Cardiac muscle cell (in vitro differentiated cells and primary cell): ENCODE measurements around the gene CD8A. TPM values are rescaled to one million over a fixed set of nuclear protein-coding genes. Genes with fewer than 3 reads are reported as not detected.

Source experiments
- DNase-seq, 2 donors: peaks; one replicate each; pipeline versions ENCODE4 v3.0.0 to v3.0.0-alpha.2; 2010 to 2017; ENCODE audit warnings: low read depth in 1 of 2, low spot score in 1 of 2
- H3K27ac ChIP-seq: fragments of 200-600 bp; sonication (generic); 2 replicates; pipeline ENCODE4 v1.5.1; 2016
- H3K27me3 ChIP-seq: fragments of 200-600 bp; sonication (generic); 2 replicates; pipeline ENCODE4 v1.6.0; 2016; ENCODE audit warnings: control low read depth
- H3K36me3 ChIP-seq: fragments of 200-600 bp; sonication (generic); 2 replicates; pipeline ENCODE4 v1.5.1; 2016; ENCODE audit warnings: control low read depth
- H3K4me1 ChIP-seq: fragments of 200-600 bp; sonication (generic); 2 replicates; pipeline ENCODE4 v1.8.1; 2017; ENCODE audit warnings: low read depth, mild to moderate bottlenecking, mixed run types
- H3K4me3 ChIP-seq: fragments of 200-600 bp; sonication (generic); 2 replicates; pipeline ENCODE4 v1.5.1; 2016; ENCODE audit warnings: mild to moderate bottlenecking
- H3K9me3 ChIP-seq: fragments of 200-600 bp; sonication (generic); 2 replicates; pipeline ENCODE4 v1.5.1; 2017; ENCODE audit warnings: low read depth, mild to moderate bottlenecking, control low read depth
- polyA plus RNA-seq: library from polyadenylated mRNA; unstranded; fragments of >200 nt; fragmentation: Nextera tagmentation; extraction: Ambion mirVana; gene quantifications from 2 replicates; pipeline ENCODE4 v1.2.1, GENCODE V29; 2016
- total RNA-seq: library from RNA; depleted of rRNA; stranded (reverse); fragments of >200 nt; gene quantifications from 2 replicates; pipeline ENCODE4 v1.2.3, GENCODE V29; 2016
- TF ChIP-seq, protein P1 (sequence below): IDR thresholded peaks from 2 replicates; pipeline ENCODE4 v1.5.1; 2012; ENCODE audit warnings: low read depth, mild to moderate bottlenecking, low read length

Gene CD8A
- total and polyA plus RNA-seq, 2 experiments from 2014 or later = not detected

- TF ChIP-seq, protein P1, sequence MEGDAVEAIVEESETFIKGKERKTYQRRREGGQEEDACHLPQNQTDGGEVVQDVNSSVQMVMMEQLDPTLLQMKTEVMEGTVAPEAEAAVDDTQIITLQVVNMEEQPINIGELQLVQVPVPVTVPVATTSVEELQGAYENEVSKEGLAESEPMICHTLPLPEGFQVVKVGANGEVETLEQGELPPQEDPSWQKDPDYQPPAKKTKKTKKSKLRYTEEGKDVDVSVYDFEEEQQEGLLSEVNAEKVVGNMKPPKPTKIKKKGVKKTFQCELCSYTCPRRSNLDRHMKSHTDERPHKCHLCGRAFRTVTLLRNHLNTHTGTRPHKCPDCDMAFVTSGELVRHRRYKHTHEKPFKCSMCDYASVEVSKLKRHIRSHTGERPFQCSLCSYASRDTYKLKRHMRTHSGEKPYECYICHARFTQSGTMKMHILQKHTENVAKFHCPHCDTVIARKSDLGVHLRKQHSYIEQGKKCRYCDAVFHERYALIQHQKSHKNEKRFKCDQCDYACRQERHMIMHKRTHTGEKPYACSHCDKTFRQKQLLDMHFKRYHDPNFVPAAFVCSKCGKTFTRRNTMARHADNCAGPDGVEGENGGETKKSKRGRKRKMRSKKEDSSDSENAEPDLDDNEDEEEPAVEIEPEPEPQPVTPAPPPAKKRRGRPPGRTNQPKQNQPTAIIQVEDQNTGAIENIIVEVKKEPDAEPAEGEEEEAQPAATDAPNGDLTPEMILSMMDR = no peak
- Histone ChIP-seq H3K36me3 (no peaks in the 10 kb centered on the region), H3K9me3 (no peaks in the 10 kb centered on the region), H3K4me3 (no peak overlapping the region), H3K27me3 (no peaks in the 10 kb centered on the region), H3K27ac (no peak overlapping the region), H3K4me1 (no peaks in the 10 kb centered on the region)
- DNase-seq = no peak
Measured at GRCh38 chr2:86832334-86833096, 41.8 kb upstream of the CD8A start.

- no peaks in the 10 kb centered on the region for H3K9me3 ChIP-seq
- TF ChIP-seq, protein P1 = no peak
- no peaks in the 10 kb centered on the region for H3K36me3 ChIP-seq
- DNase-seq = no peak
- H3K27me3 ChIP-seq = no peaks in the 10 kb centered on the region
- H3K27ac ChIP-seq = no peak overlapping the region
- no peak overlapping the region for H3K4me3 ChIP-seq
- no peaks in the 10 kb centered on the region for H3K4me1 ChIP-seq
Measured at GRCh38 chr2:86831537-86831936, 40.8 kb upstream of the CD8A start.

DNA sequence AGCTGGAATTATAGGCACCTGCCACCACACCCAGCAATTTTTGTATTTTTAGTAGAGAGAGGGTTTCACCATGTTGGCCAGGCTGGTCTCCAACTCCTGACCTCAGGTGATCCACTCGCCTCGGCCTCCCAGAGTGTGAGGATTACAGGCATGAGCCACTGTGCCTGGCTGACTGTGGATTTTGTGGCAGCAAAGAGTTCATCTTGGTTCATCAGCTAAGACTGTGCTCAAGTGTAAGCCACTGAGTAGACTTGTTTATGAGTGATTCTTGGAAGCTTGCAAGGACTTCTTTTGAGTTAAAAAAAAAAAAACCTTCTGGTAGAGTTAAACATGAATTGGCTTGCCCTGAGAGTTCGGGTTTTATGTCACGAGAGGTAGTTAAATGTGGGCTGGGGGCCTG is 36.2 kb upstream of the CD8A start:
- H3K27me3 ChIP-seq = no peaks in the 10 kb centered on the region
- no peak overlapping the region for H3K27ac ChIP-seq
- TF ChIP-seq, protein P1 = no peak
- no peaks in the 10 kb centered on the region for H3K36me3 ChIP-seq
- H3K4me1 ChIP-seq = no peaks in the 10 kb centered on the region
- peaks cover 4% of the 10 kb centered on the region for H3K9me3 ChIP-seq
- H3K4me3 ChIP-seq = no peak overlapping the region
- no peak for DNase-seq

- Histone ChIP-seq H3K36me3 (no peaks in the 10 kb centered on the region), H3K27me3 (no peaks in the 10 kb centered on the region), H3K9me3 (peaks cover 4% of the 10 kb centered on the region), H3K4me3 (no peak overlapping the region), H3K4me1 (no peaks in the 10 kb centered on the region), H3K27ac (no peak overlapping the region)
- TF ChIP-seq, protein P1 = no peak
- DNase-seq = no peak
Measured at GRCh38 chr2:86825693-86826381, 35.1 kb upstream of the CD8A start.

GRCh38 chr2:86825036-86825692 is 34.5 kb upstream of the CD8A start:
- TF ChIP-seq, protein P1 = no peak
- Histone ChIP-seq H3K4me1 (no peaks in the 10 kb centered on the region), H3K36me3 (no peaks in the 10 kb centered on the region), H3K27me3 (no peaks in the 10 kb centered on the region), H3K9me3 (peaks cover 4% of the 10 kb centered on the region), H3K27ac (no peak overlapping the region), H3K4me3 (no peak overlapping the region)
- no peak for DNase-seq
